Stimulated activated naive CD8-positive, alpha-beta T cell treated with anti-CD3 and anti-CD28 coated beads, Interleukin-15, amount 100 ng/mL, for 72 hours (primary cell): Measurements from ENCODE around the gene SLC30A4.
A peak's percentile ranks its signal among the peaks of the same experiment; 100 is the strongest.
"Not testable (repeated sequence)": the region's sequence is repeated elsewhere in the genome, so short reads cannot be mapped to it uniquely, and the experiment has no call there.

ENCODE experiments used
- ATAC-seq: fragments of 150-1000 bp; cut with Tn5 transposase; 2 replicates; pipeline ENCODE4 v1.10.0; 2021; ENCODE audit warnings: mild to moderate bottlenecking, moderate library complexity
- DNase-seq, 2 donors: peaks; one replicate each; pipeline ENCODE4 v3.0.0; 2021 to 2022
- H3K27ac Mint-ChIP-seq, 2 donors: one replicate each; pipeline ENCODE4 v1.8.0; 2022; ENCODE audit warnings: mild to moderate bottlenecking in 2 of 2, mixed read lengths in 2 of 2, moderate library complexity in 2 of 2
- H3K27me3 Mint-ChIP-seq: one replicate; pipeline ENCODE4 v1.8.0; 2022; ENCODE audit warnings: mixed read lengths
- H3K4me1 Mint-ChIP-seq: one replicate; pipeline ENCODE4 v1.8.0; 2022; ENCODE audit warnings: mild to moderate bottlenecking, mixed read lengths
- H3K4me3 Mint-ChIP-seq, 2 donors: one replicate each; pipeline ENCODE4 v1.8.0; 2022; ENCODE audit warnings: mild to moderate bottlenecking in 2 of 2, mixed read lengths in 2 of 2, moderate library complexity in 1 of 2
- H3K9me3 Mint-ChIP-seq, 2 donors: one replicate each; pipeline ENCODE4 v1.8.0; 2022; ENCODE audit warnings: mixed read lengths in 2 of 2

Gene SLC30A4

DNA sequence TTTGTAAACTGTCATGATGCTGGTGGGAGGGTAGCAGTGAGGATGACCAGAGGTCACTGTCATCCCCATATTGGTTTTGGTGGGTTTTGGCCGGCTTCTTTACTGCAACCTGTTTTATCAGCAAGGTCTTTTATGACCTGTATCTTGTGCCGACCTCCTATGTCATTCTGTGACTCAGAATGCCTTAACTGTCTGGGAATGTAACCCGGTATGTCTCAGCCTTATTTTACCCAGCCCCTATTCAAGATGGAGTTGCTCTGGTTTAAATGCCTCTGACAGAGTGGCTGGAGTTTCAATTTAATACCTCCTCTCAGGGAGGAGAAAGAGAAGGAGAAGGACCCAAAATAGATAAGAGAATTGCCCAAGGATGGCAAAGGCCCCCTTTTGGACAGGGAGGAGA is 10.3 kb upstream of the SLC30A4 start:
- not testable (repeated sequence) for H3K4me3 Mint-ChIP-seq, H3K4me1 Mint-ChIP-seq, H3K27ac Mint-ChIP-seq, H3K27me3 Mint-ChIP-seq, DNase-seq, H3K9me3 Mint-ChIP-seq, ATAC-seq

DNA sequence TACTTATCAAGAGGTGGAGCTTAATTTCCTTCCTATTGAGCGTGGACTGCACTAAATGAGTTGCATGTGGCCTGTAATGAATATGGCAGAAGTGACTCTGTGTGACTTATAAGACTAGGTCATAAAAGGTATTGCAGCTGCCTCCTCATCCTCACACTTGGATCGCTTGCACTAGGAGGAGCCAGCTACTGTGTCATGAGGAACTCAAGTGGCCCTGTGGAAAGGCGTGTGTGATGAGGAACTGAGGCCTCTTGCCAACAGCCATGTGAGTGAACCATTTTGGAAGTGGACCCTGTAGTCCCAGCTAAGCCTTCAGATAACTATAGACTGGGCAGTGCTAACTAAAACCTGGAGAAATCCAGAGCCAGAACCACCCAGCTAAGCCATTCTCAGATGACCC is 7.1 kb upstream of the SLC30A4 start:
- ATAC-seq (no peak), DNase-seq (no peak)
- H3K4me3 Mint-ChIP-seq: no peak overlapping the region
- no peak overlapping the region for H3K27ac Mint-ChIP-seq
- no peaks in the 10 kb centered on the region for H3K4me1 Mint-ChIP-seq
- H3K9me3 Mint-ChIP-seq: no peaks in the 10 kb centered on the region
- no peaks in the 10 kb centered on the region for H3K27me3 Mint-ChIP-seq

GRCh38 chr15:45527086-45527485 is 4.5 kb upstream of the SLC30A4 start:
- no peaks in the 10 kb centered on the region for H3K9me3 Mint-ChIP-seq
- no peak overlapping the region for H3K27ac Mint-ChIP-seq
- DNase-seq: no peak
- H3K27me3 Mint-ChIP-seq: peaks cover 9% of the 10 kb centered on the region
- no peak overlapping the region for H3K4me3 Mint-ChIP-seq
- ATAC-seq: no peak
- no peaks in the 10 kb centered on the region for H3K4me1 Mint-ChIP-seq

DNA sequence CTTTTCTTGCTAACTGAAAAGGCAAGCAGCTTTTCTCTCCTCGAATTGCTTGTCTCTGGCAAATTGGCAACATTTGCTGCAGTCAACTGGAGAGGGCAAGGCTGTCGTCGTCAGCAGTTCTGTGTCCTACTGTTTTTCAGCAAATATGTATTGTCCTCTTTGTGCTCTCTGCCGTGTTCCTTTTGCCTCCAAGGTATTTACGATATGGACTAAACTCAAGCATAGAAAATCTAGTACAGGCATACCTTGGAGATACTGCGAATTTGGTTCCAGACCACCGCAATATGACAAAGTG is 558 bp upstream of the SLC30A4 start:
- Mint-ChIP-seq H3K4me3 (peak overlapping the region; percentile 83 to 86), H3K9me3 (no peaks in the 10 kb centered on the region), H3K27ac (peak overlapping the region in 1 of 2 donors; percentile 65), H3K4me1 (peaks cover 20% of the 10 kb centered on the region), H3K27me3 (peaks cover 9% of the 10 kb centered on the region)
- ATAC-seq: no peak
- DNase-seq: no peak

DNA sequence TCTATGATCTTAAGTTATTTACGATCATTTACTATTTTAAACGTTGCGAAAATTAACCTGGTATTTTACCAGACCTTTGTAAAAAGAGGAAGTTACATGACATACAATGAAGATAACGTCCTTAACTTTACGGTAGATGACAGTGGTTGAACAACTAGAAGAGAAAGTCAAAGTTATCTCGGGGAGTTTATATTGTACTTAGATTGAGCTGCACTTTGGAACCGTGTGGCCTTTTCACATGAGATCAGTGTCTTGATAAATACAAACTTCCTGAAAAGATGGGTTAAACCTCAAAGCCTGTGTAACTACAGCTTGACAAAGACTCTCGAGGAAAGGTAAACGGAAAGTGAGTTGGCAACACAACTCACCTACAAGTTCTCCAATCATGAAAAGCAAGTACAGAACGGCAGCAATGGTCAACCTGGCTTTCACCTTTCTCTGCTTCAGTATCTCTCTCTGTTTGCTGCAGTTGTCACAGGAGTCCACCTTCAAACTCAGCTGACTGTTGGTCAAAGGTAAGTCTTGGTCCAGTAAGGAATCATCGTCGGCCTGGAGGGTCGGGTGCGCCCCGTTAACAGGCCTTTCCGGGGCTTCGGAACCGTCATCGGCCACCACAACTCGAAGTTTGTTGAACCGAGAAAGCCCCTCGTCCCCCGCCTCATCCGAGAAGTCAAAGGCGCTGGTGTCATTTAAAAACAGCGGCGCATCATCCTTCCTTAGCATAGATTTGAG is 793 bp downstream of the SLC30A4 start:
- Mint-ChIP-seq H3K27me3 (peaks cover 9% of the 10 kb centered on the region), H3K27ac (peak overlapping the region; percentile 64 to 80), H3K4me3 (peak overlapping the region; percentile 86 to 92), H3K9me3 (no peaks in the 10 kb centered on the region), H3K4me1 (peaks cover 20% of the 10 kb centered on the region)
- DNase-seq: no peak
- ATAC-seq: no peak

DNA sequence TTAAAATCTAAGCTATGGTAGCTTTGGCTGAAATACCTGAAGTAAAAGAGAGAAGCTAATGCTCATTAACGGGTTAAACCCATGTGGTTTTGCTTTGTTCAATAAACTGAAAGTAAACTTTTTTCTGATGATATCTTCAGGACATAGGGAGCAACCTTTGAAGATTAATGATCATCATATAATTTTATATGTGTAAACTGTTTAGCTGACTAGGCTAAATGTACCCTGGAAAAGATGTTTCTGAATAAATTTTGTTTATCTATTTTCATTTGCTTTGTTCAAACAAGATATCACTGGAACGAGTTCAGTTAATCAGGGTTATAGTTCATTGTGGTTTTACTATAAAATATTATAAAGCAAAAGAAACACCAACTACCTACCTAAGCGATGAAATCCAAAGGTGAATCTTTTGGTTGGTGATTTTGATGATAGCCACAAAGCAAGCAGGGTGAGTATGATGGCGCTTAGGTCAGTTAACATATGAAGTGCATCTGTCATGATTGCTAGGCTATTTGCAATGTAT is 11.7 kb downstream of the SLC30A4 start:
- ATAC-seq (no peak), DNase-seq (no peak)
- no peak overlapping the region for H3K4me3 Mint-ChIP-seq
- no peaks in the 10 kb centered on the region for H3K9me3 Mint-ChIP-seq
- H3K4me1 Mint-ChIP-seq: no peaks in the 10 kb centered on the region
- H3K27me3 Mint-ChIP-seq: no peaks in the 10 kb centered on the region
- no peak overlapping the region for H3K27ac Mint-ChIP-seq

- not testable (repeated sequence) for DNase-seq, H3K27ac Mint-ChIP-seq, H3K4me1 Mint-ChIP-seq, H3K4me3 Mint-ChIP-seq, ATAC-seq, H3K9me3 Mint-ChIP-seq, H3K27me3 Mint-ChIP-seq
Measured at GRCh38 chr15:45507143-45507542, 15.4 kb downstream of the SLC30A4 start.

GRCh38 chr15:45499426-45499825 is 23.1 kb downstream of the SLC30A4 start:
- Mint-ChIP-seq H3K9me3 (no peaks in the 10 kb centered on the region), H3K27ac (no peak overlapping the region), H3K27me3 (no peaks in the 10 kb centered on the region), H3K4me3 (no peak overlapping the region), H3K4me1 (no peaks in the 10 kb centered on the region)
- ATAC-seq: no peak
- DNase-seq: no peak

DNA sequence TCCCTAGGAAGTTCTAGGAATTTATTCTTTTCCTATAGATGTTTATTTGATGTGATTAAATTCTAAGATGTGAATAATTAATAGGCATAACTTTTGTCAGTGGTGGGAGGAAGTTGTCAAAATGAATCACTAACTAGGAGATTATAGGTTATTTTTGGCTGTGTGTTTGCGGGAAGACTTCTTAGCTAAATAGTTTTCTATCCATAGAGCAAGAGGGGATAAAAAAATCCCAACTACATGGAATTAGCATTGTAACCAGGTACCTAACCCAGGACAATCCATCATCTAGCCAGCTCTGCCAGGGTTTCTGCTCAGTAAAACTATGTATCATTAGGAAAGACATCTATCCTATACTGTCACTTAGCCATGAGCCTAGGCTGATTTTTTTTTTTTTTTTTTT is 23.9 kb downstream of the SLC30A4 start:
- Mint-ChIP-seq H3K4me1 (no peaks in the 10 kb centered on the region), H3K9me3 (no peaks in the 10 kb centered on the region), H3K4me3 (no peak overlapping the region), H3K27me3 (no peaks in the 10 kb centered on the region), H3K27ac (no peak overlapping the region)
- ATAC-seq (no peak), DNase-seq (no peak)

GRCh38 chr15:45497261-45497660 is 25.3 kb downstream of the SLC30A4 start:
- Mint-ChIP-seq H3K4me1 (no peaks in the 10 kb centered on the region), H3K27me3 (no peaks in the 10 kb centered on the region), H3K27ac (no peak overlapping the region), H3K4me3 (no peak overlapping the region), H3K9me3 (no peaks in the 10 kb centered on the region)
- ATAC-seq (no peak), DNase-seq (no peak)

GRCh38 chr15:45496658-45497057 is 25.9 kb downstream of the SLC30A4 start:
- Mint-ChIP-seq H3K4me1 (no peaks in the 10 kb centered on the region), H3K9me3 (no peaks in the 10 kb centered on the region), H3K27me3 (no peaks in the 10 kb centered on the region), H3K4me3 (no peak overlapping the region), H3K27ac (no peak overlapping the region)
- ATAC-seq (no peak), DNase-seq (no peak)

- Mint-ChIP-seq H3K9me3 (no peaks in the 10 kb centered on the region), H3K4me1 (no peaks in the 10 kb centered on the region), H3K27ac (no peak overlapping the region), H3K4me3 (no peak overlapping the region), H3K27me3 (no peaks in the 10 kb centered on the region)
- no peak for ATAC-seq
- no peak for DNase-seq
Measured at GRCh38 chr15:45495588-45495987, 27.0 kb downstream of the SLC30A4 start.

DNA sequence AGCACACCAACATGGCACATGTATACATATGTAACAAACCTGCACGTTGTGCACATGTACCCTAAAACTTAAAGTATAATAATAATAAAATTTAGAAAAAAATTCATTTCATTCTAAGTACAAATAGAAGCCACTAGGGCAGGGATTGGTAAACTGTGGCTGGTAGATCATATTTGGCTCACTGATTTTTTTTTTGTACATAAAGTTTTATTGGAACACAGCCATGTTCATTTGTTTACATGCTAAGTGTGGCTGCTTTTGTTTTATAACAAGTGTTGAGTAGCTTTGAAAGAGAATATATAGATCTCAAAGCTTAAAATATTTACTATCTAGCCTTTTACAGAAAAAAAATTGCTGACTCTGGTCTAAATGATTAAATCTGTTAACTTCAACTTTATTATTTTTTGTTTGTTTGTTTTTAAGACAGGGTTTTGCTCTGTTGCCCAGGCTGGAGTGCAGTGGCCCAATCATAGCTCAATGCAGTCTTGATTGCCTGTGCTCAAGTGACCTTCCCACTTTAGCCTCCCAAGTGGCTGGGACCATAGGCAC is 32.8 kb downstream of the SLC30A4 start:
- Mint-ChIP-seq H3K27me3 (no peaks in the 10 kb centered on the region), H3K27ac (no peak overlapping the region), H3K4me3 (no peak overlapping the region)

DNA sequence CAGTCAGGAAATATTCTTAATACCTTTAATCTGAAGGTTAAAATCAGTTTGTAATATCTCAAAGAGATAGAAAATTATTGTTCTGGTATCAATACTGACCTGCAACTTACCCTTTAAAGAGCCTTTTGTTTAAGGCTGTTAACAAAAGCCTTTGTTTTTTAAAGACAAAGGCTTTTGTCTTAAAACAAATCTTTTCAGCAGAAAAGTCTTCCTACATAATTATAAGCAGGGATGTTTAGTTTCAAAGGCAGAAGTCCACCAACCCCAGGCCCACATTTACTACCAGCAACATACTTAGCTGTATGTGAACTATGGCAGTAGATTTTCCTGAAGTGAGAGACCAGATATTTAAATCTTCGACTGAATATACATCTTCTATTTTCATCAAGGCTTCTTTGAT is 36.2 kb downstream of the SLC30A4 start:
- Mint-ChIP-seq H3K9me3 (no peaks in the 10 kb centered on the region), H3K27me3 (no peaks in the 10 kb centered on the region), H3K4me3 (no peak overlapping the region), H3K4me1 (no peaks in the 10 kb centered on the region), H3K27ac (no peak overlapping the region)
- ATAC-seq: no peak
- no peak for DNase-seq

More for the DNA sequence above, 32.8 kb downstream of the SLC30A4 start:
- no peaks in the 10 kb centered on the region for H3K4me1 Mint-ChIP-seq
- ATAC-seq (no peak), DNase-seq (no peak)
- H3K9me3 Mint-ChIP-seq: no peaks in the 10 kb centered on the region

- H3K4me1 Mint-ChIP-seq: no peaks in the 10 kb centered on the region
- H3K4me3 Mint-ChIP-seq: no peak overlapping the region
- no peaks in the 10 kb centered on the region for H3K27me3 Mint-ChIP-seq
- DNase-seq: no peak
- no peak for ATAC-seq
- H3K27ac Mint-ChIP-seq: no peak overlapping the region
- no peaks in the 10 kb centered on the region for H3K9me3 Mint-ChIP-seq
Measured at GRCh38 chr15:45481135-45481534, 41.4 kb downstream of the SLC30A4 start.

DNA sequence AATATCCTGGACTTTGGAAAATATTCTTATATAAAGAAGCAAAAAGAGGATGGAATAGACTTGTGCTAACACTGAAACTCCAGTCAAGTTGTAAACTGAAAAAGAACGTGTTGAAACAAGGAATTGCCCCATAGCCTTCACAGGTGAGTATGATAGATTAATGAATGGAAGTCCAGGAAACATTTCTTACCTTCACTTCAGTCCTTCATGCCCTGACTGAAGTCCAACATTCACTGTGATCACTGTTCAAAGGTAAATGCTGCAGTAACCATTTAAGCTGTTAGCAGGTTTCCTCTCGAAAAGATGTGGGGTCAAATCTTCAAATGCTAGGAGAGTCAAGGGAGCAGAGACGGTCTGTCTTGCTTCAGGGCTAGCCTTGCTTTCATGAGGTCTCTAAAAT is 46.1 kb downstream of the SLC30A4 start:
- peaks cover 15% of the 10 kb centered on the region for H3K27me3 Mint-ChIP-seq
- no peak overlapping the region for H3K27ac Mint-ChIP-seq
- no peak overlapping the region for H3K4me3 Mint-ChIP-seq
- no peaks in the 10 kb centered on the region for H3K9me3 Mint-ChIP-seq
- DNase-seq (no peak), ATAC-seq (no peak)
- H3K4me1 Mint-ChIP-seq: no peaks in the 10 kb centered on the region

DNA sequence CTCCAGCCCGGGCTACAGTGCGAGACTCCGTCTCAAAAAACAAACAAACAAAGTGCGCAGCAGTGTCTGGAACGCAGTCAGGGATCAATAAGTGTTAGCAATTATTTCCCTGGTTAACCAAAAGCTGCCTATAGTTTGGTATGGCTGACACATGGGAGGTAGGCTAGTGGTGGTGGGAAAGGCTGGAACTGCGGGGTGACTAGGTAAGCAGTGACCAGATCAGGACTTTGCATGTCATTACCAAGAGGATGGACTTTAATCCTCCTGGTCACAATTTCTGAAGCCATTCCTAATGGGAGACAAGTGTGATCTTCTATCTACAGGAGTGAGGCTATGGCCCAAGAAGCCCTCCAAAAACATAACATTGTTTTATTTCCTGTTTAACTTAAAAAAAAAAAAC is 47.8 kb downstream of the SLC30A4 start:
- no peaks in the 10 kb centered on the region for H3K4me1 Mint-ChIP-seq
- ATAC-seq: no peak
- no peak overlapping the region for H3K27ac Mint-ChIP-seq
- H3K27me3 Mint-ChIP-seq: peaks cover 22% of the 10 kb centered on the region
- no peak overlapping the region for H3K4me3 Mint-ChIP-seq
- DNase-seq: no peak
- no peaks in the 10 kb centered on the region for H3K9me3 Mint-ChIP-seq
